Right lung (tissue), 10 donors: ENCODE measurements around the gene TCIRG1. TPM values are rescaled to one million over a fixed set of nuclear protein-coding genes. Genes with fewer than 3 reads are reported as not detected.
A peak's percentile ranks its signal among the peaks of the same experiment; 100 is the strongest.
"Not testable (repeated sequence)": the region's sequence is repeated elsewhere in the genome, so short reads cannot be mapped to it uniquely, and the experiment has no call there.

ENCODE experiments used
- DNase-seq, 2 donors: peaks; one replicate each; pipeline ENCODE4 v3.0.0-alpha.2; 2013
- long read RNA-seq, 8 donors: transcript quantifications; one replicate each; lab custom pipeline, GENCODE V29; 2026
- polyA plus RNA-seq, 5 donors: library from polyadenylated mRNA; unstranded; fragments of 120-200 nt; gene quantifications; one replicate each; pipeline versions ENCODE4 v1.2.1 to v1.2.3, GENCODE V29; 2013; ENCODE audit warnings: inconsistent platforms in 1 of 5, low replicate concordance in 1 of 5; ENCODE audit not compliant: insufficient read length in 5 of 5, insufficient read depth in 1 of 5

Gene TCIRG1
- 10 to 100 TPM; 27.8 to 46.0 (median 37.7) TPM for polyA plus RNA-seq
- long read RNA-seq, donor 1, transcript TCIRG1-201 (20 exons, 2,677 nt): major isoform, 5 of 5 reads
- long read RNA-seq, donor 1, partial matches to known transcripts: 0 of 5 reads
- long read RNA-seq, donor 1, other reads (novel, unspliced or antisense): 0 of 5 reads
- long read RNA-seq, donor 2: 0 reads
- long read RNA-seq, donor 3: 0 reads
- long read RNA-seq, donor 4, partial matches to known transcripts: 13 of 13 reads
- long read RNA-seq, donor 4, other reads (novel, unspliced or antisense): 0 of 13 reads
- long read RNA-seq, donor 5, partial matches to known transcripts: 0 of 8 reads
- long read RNA-seq, donor 5, other reads (novel, unspliced or antisense): 8 of 8 reads
- long read RNA-seq, donor 6, partial matches to known transcripts: 0 of 3 reads
- long read RNA-seq, donor 6, other reads (novel, unspliced or antisense): 0 of 3 reads
- long read RNA-seq, donor 7, partial matches to known transcripts: 14 of 31 reads
- long read RNA-seq, donor 7, other reads (novel, unspliced or antisense): 15 of 31 reads
- long read RNA-seq, donor 8: 0 reads

- peak; percentile 75 to 77 for DNase-seq
These were observed at the start of gene TCIRG1 for GRCh38 chr11:68038718-68039525. TSS of gene TCIRG1 (plus strand) at chr11:68039025. CDS start at chr11:68041272, 2,247 bp downstream.

- DNase-seq: not testable (repeated sequence)
These were observed 48.1 kb upstream of the TCIRG1 start for GRCh38 chr11:67990546-67991346.

GRCh38 chr11:67991347-67992121, 47.3 kb upstream of the TCIRG1 start:
- DNase-seq: not testable (repeated sequence)

GRCh38 chr11:67993821-67994220, 45.0 kb upstream of the TCIRG1 start:
- not testable (repeated sequence) for DNase-seq

GRCh38 chr11:67994387-67994786, 44.4 kb upstream of the TCIRG1 start:
- not testable (repeated sequence) for DNase-seq

GRCh38 chr11:67995129-67995528, 43.7 kb upstream of the TCIRG1 start:
- not testable (repeated sequence) for DNase-seq

GRCh38 chr11:67995579-67995978, 43.2 kb upstream of the TCIRG1 start:
- DNase-seq: not testable (repeated sequence)

- DNase-seq: no peak
These were observed 42.8 kb upstream of the TCIRG1 start for GRCh38 chr11:67996051-67996450.

- DNase-seq: no peak
These were observed 42.0 kb upstream of the TCIRG1 start for GRCh38 chr11:67996622-67997474.

GRCh38 chr11:67997475-67997921, 41.3 kb upstream of the TCIRG1 start:
- no peak for DNase-seq

GRCh38 chr11:67998150-67999045, 40.4 kb upstream of the TCIRG1 start:
- DNase-seq: no peak

GRCh38 chr11:67999201-67999629, 39.6 kb upstream of the TCIRG1 start:
- DNase-seq: no peak

GRCh38 chr11:67999704-68000103, 39.1 kb upstream of the TCIRG1 start:
- DNase-seq: no peak

GRCh38 chr11:68002575-68002937, 36.3 kb upstream of the TCIRG1 start:
- no peak for DNase-seq

- no peak for DNase-seq
These were observed 35.6 kb upstream of the TCIRG1 start for GRCh38 chr11:68002938-68003845.

GRCh38 chr11:68003846-68004550, 34.8 kb upstream of the TCIRG1 start, which contains the start of gene UNC93B1:
TSS of gene UNC93B1 (minus strand) at chr11:68004097. CDS start at chr11:68004043, 54 bp downstream.
- peak; percentile 75 to 77 for DNase-seq
